ENCODE results near the gene GPC1. TPM values are rescaled to one million over a fixed set of nuclear protein-coding genes. Genes with fewer than 3 reads are reported as not detected.

Gene GPC1
- total and polyA plus RNA-seq, 4 donors: 28.0 to 66.8 (median 47.5) TPM

DNA sequence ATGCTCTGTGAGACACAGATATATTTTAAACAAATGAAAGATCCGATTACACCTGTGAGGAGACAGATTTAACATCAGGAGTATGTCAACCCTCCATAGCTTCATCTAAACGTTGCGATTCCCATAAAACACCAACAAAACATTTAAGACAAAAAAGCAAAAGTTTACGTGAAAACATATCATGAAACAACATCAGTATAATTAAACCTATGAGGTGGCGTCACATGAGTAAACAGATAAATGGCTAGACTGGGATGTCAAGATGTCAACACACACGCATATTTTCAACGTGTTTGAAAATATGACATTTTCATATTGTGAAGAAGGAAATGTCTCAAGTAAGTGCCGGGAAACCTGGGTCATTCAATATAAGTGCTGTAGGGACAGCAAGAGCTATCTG, 25.5 kb upstream of the GPC1 start:
- DNase-seq: no peak
- 86 to 87% methylated on average over 8 of the region's 8 CpGs for WGBS, 2 donors
- intact Hi-C loops (cut with DNase I): no loop called here
- Histone ChIP-seq H3K9me3 (ENCODE audit: control insufficient read depth, low read length) (no peaks in the 10 kb centered on the region), H3K4me3 (ENCODE audit: low read length in 2 of 2) (no peak overlapping the region), H3K4me1 (ENCODE audit: control insufficient read depth in 1 of 2, insufficient read depth in 2 of 2, low read length in 2 of 2) (no peaks in the 10 kb centered on the region), H3K36me3 (ENCODE audit: control insufficient read depth in 1 of 2, insufficient read depth in 2 of 2, low read length in 1 of 2) (no peaks in the 10 kb centered on the region), H3K27ac (ENCODE audit: low read depth in 1 of 2, low read length in 2 of 2) (no peak overlapping the region), H3K27me3 (ENCODE audit: control insufficient read depth in 1 of 2, insufficient read depth in 2 of 2, low read length in 1 of 2) (no peaks in the 10 kb centered on the region)
- no peak for ATAC-seq (ENCODE audit: low FRiP score)

GRCh38 chr2:240410808-240411207, 24.7 kb upstream of the GPC1 start:
- no peak for ATAC-seq (ENCODE audit: low FRiP score)
- 88 to 90% methylated on average over 16 to 21 of the region's 21 CpGs for WGBS, 2 donors
- Histone ChIP-seq H3K36me3 (ENCODE audit: control insufficient read depth in 1 of 2, insufficient read depth in 2 of 2, low read length in 1 of 2) (no peaks in the 10 kb centered on the region), H3K27ac (ENCODE audit: low read depth in 1 of 2, low read length in 2 of 2) (no peak overlapping the region), H3K9me3 (ENCODE audit: control insufficient read depth, low read length) (no peaks in the 10 kb centered on the region), H3K27me3 (ENCODE audit: control insufficient read depth in 1 of 2, insufficient read depth in 2 of 2, low read length in 1 of 2) (no peaks in the 10 kb centered on the region), H3K4me3 (ENCODE audit: low read length in 2 of 2) (no peak overlapping the region), H3K4me1 (ENCODE audit: control insufficient read depth in 1 of 2, insufficient read depth in 2 of 2, low read length in 2 of 2) (no peaks in the 10 kb centered on the region)
- DNase-seq: no peak
- intact Hi-C loops (cut with DNase I): no loop called here

DNA sequence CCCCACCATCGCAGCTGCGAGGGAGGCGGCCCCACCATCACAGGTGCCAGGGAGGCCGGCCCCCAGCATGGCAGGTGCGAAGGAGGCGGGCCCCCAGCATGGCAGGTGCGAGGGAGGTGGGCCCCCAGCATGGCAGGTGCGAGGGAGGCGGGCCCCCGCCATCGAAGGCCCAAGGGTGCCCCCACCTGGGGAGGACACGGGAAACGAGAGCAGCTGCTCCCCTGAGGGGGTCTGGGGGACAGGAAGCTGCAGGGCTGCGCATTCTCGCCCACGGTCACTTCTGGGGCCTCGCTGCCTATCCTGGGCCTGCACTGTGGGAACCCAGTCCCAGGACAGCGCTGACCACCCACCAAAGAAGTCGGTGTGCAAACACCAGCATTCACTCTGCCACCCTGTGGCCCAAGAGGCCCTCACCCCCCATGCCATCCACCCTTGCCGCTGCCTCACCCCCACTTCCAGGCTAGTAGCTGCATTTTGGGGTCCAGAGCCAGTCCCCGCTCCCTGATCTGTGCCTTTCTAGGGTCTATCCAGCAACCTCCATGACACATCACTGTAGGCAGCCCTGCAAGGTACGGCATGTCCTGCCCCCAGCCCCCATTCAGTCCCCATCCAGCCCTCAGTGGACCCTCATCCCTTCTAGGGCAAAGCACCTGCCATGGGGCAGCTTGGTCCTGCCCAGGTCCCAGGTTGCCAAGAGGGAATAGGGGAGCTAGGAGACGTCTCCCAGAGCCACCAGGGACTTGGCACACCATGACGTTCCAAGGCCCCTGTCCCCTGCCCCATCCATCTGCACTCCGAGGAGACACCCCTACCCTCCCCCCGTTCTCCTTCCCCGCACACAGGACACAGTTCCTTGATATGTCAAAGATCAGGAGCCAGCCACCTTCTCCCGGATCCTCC, 24.0 kb upstream of the GPC1 start:
- Histone ChIP-seq H3K27me3 (ENCODE audit: control insufficient read depth in 1 of 2, insufficient read depth in 2 of 2, low read length in 1 of 2) (no peaks in the 10 kb centered on the region), H3K36me3 (ENCODE audit: control insufficient read depth in 1 of 2, insufficient read depth in 2 of 2, low read length in 1 of 2) (no peaks in the 10 kb centered on the region), H3K4me1 (ENCODE audit: control insufficient read depth in 1 of 2, insufficient read depth in 2 of 2, low read length in 2 of 2) (no peaks in the 10 kb centered on the region), H3K27ac (ENCODE audit: low read depth in 1 of 2, low read length in 2 of 2) (no peak overlapping the region), H3K9me3 (ENCODE audit: control insufficient read depth, low read length) (no peaks in the 10 kb centered on the region), H3K4me3 (ENCODE audit: low read length in 2 of 2) (no peak overlapping the region)
- intact Hi-C loops (cut with DNase I): no loop called here
- peak in 1 of 2 donors; percentile 33 for DNase-seq
- peak; percentile 38 for ATAC-seq (ENCODE audit: low FRiP score)
- WGBS, 2 donors: 85 to 89% methylated on average over 19 to 28 of the region's 28 CpGs

- Histone ChIP-seq H3K27ac (ENCODE audit: low read depth in 1 of 2, low read length in 2 of 2) (no peak overlapping the region), H3K9me3 (ENCODE audit: control insufficient read depth, low read length) (no peaks in the 10 kb centered on the region), H3K27me3 (ENCODE audit: control insufficient read depth in 1 of 2, insufficient read depth in 2 of 2, low read length in 1 of 2) (no peaks in the 10 kb centered on the region), H3K4me3 (ENCODE audit: low read length in 2 of 2) (no peak overlapping the region), H3K36me3 (ENCODE audit: control insufficient read depth in 1 of 2, insufficient read depth in 2 of 2, low read length in 1 of 2) (no peaks in the 10 kb centered on the region), H3K4me1 (ENCODE audit: control insufficient read depth in 1 of 2, insufficient read depth in 2 of 2, low read length in 2 of 2) (no peaks in the 10 kb centered on the region)
- intact Hi-C loops (cut with DNase I): no loop called here
- DNase-seq (peak; percentile 30 to 61), ATAC-seq (ENCODE audit: low FRiP score) (peak; percentile 41)
- WGBS, 2 donors: 88 to 92% methylated on average over 15 of the region's 15 CpGs
Measured at GRCh38 chr2:240412211-240412861, 23.1 kb upstream of the GPC1 start.

GRCh38 chr2:240412975-240413812, 22.3 kb upstream of the GPC1 start:
- no peak overlapping the region for H3K27ac ChIP-seq (ENCODE audit: low read depth in 1 of 2, low read length in 2 of 2)
- no peaks in the 10 kb centered on the region for H3K27me3 ChIP-seq (ENCODE audit: control insufficient read depth in 1 of 2, insufficient read depth in 2 of 2, low read length in 1 of 2)
- peak; percentile 41 to 66 for DNase-seq
- intact Hi-C loops (cut with DNase I): no loop called here
- H3K4me3 ChIP-seq (ENCODE audit: low read length in 2 of 2): no peak overlapping the region
- H3K36me3 ChIP-seq (ENCODE audit: control insufficient read depth in 1 of 2, insufficient read depth in 2 of 2, low read length in 1 of 2): no peaks in the 10 kb centered on the region
- WGBS, 2 donors: 94 to 95% methylated on average over 26 of the region's 26 CpGs
- no peaks in the 10 kb centered on the region for H3K9me3 ChIP-seq (ENCODE audit: control insufficient read depth, low read length)
- ATAC-seq (ENCODE audit: low FRiP score): peak; percentile 66
- no peaks in the 10 kb centered on the region for H3K4me1 ChIP-seq (ENCODE audit: control insufficient read depth in 1 of 2, insufficient read depth in 2 of 2, low read length in 2 of 2)

DNA sequence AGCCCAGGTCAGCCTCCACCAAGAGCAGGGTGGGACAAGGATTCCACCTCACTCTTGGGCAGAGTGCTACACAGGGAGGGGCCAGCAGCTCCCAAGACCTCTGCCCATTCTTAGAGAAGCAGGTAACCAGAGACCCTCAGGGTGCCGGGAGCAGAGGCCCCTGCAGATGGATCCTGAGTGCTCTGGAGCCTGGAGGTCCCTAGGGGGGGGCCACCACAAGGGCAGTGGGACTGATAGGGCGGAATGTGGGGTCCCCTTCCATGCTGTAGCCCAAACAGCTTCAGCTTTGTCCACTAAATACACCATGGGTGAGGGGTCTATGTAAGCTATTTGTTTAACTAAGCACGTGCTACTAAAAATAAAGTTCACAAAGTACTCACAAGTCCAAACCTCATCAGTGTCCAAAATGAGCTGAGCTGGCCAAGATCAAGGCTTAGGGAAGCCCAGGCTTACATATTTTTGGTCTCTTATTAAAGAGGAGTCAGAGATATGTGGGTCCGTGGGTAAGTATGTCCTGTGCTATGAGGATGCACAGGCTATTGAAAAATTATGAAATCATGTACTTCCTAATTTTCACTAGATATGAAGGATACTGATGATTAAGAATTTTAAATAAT, 21.5 kb upstream of the GPC1 start:
- Histone ChIP-seq H3K4me1 (ENCODE audit: control insufficient read depth in 1 of 2, insufficient read depth in 2 of 2, low read length in 2 of 2) (no peaks in the 10 kb centered on the region), H3K27ac (ENCODE audit: low read depth in 1 of 2, low read length in 2 of 2) (no peak overlapping the region), H3K9me3 (ENCODE audit: control insufficient read depth, low read length) (peaks cover 2% of the 10 kb centered on the region), H3K4me3 (ENCODE audit: low read length in 2 of 2) (no peak overlapping the region), H3K36me3 (ENCODE audit: control insufficient read depth in 1 of 2, insufficient read depth in 2 of 2, low read length in 1 of 2) (no peaks in the 10 kb centered on the region), H3K27me3 (ENCODE audit: control insufficient read depth in 1 of 2, insufficient read depth in 2 of 2, low read length in 1 of 2) (no peaks in the 10 kb centered on the region)
- 52 to 55% methylated on average over 4 of the region's 4 CpGs for WGBS, 2 donors
- no peak for ATAC-seq (ENCODE audit: low FRiP score)
- intact Hi-C loops (cut with DNase I): no loop called here
- DNase-seq: peak in 1 of 2 donors; percentile 30

- H3K4me3 ChIP-seq (ENCODE audit: low read length in 2 of 2): no peak overlapping the region
- H3K27ac ChIP-seq (ENCODE audit: low read depth in 1 of 2, low read length in 2 of 2): no peak overlapping the region
- ATAC-seq (ENCODE audit: low FRiP score) (no peak), DNase-seq (no peak)
- no peaks in the 10 kb centered on the region for H3K36me3 ChIP-seq (ENCODE audit: control insufficient read depth in 1 of 2, insufficient read depth in 2 of 2, low read length in 1 of 2)
- peaks cover 7% of the 10 kb centered on the region for H3K9me3 ChIP-seq (ENCODE audit: control insufficient read depth, low read length)
- WGBS, 2 donors: 88 to 92% methylated on average over 4 of the region's 4 CpGs
- H3K4me1 ChIP-seq (ENCODE audit: control insufficient read depth in 1 of 2, insufficient read depth in 2 of 2, low read length in 2 of 2): no peaks in the 10 kb centered on the region
- no peaks in the 10 kb centered on the region for H3K27me3 ChIP-seq (ENCODE audit: control insufficient read depth in 1 of 2, insufficient read depth in 2 of 2, low read length in 1 of 2)
- intact Hi-C loops (cut with DNase I): no loop called here
Measured at GRCh38 chr2:240416821-240417220, 18.6 kb upstream of the GPC1 start.

DNA sequence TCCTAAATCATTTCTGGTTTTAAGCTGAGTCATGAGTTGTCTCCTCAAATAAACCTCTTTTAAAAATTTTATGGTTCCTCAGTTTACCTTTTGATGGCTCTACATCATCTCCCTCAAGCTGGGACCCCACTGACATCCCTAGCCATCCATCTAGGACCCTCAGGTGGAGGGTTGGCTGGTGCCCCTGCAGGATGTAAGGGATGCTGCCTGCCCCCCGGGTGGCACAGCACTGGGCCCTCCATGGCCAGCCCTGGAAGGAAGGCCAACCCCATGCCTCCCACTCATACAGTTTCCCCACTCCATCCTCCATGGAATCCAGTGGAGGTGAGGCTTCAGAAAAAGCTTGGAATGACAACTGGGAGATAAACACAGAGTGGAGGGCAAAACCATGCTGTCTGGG, 17.2 kb upstream of the GPC1 start:
- H3K4me3 ChIP-seq (ENCODE audit: low read length in 2 of 2): no peak overlapping the region
- peaks cover 7% of the 10 kb centered on the region for H3K9me3 ChIP-seq (ENCODE audit: control insufficient read depth, low read length)
- intact Hi-C loops (cut with DNase I): no loop called here
- H3K27ac ChIP-seq (ENCODE audit: low read depth in 1 of 2, low read length in 2 of 2): no peak overlapping the region
- H3K27me3 ChIP-seq (ENCODE audit: control insufficient read depth in 1 of 2, insufficient read depth in 2 of 2, low read length in 1 of 2): no peaks in the 10 kb centered on the region
- 89 to 90% methylated on average over 1 of the region's 1 CpG for WGBS, 2 donors
- no peaks in the 10 kb centered on the region for H3K36me3 ChIP-seq (ENCODE audit: control insufficient read depth in 1 of 2, insufficient read depth in 2 of 2, low read length in 1 of 2)
- DNase-seq (no peak), ATAC-seq (ENCODE audit: low FRiP score) (no peak)
- H3K4me1 ChIP-seq (ENCODE audit: control insufficient read depth in 1 of 2, insufficient read depth in 2 of 2, low read length in 2 of 2): no peaks in the 10 kb centered on the region
